H9 (cell line): ENCODE measurements around the gene KIF18A. TPM values are rescaled to one million over a fixed set of nuclear protein-coding genes. Genes with fewer than 3 reads are reported as not detected.

Source experiments
- DNase-seq: peaks from one replicate; pipeline ENCODE4 v3.0.0-alpha.2; 2017
- H2AFZ ChIP-seq: one replicate; pipeline ENCODE4 v1.6.1; 2013; ENCODE audit warnings: mild to moderate bottlenecking, low read length, control low read depth, moderate library complexity
- H2AK5ac ChIP-seq: 2 replicates; pipeline ENCODE4 v1.6.1; 2013; ENCODE audit warnings: low read length, control low read depth, mixed read lengths; ENCODE audit not compliant: insufficient read length
- H2BK120ac ChIP-seq: one replicate; pipeline ENCODE4 v1.6.1; 2013; ENCODE audit warnings: low read depth, mild to moderate bottlenecking, low read length, control low read depth, inconsistent platforms; ENCODE audit not compliant: poor library complexity, severe bottlenecking
- H2BK12ac ChIP-seq: 2 replicates; pipeline ENCODE4 v1.6.1; 2013; ENCODE audit warnings: low read length, control low read depth, mixed read lengths, low read depth; ENCODE audit not compliant: insufficient read length
- H2BK15ac ChIP-seq: 2 replicates; pipeline ENCODE4 v1.6.1; 2013; ENCODE audit warnings: low read depth, low read length, control low read depth
- H2BK20ac ChIP-seq: one replicate; pipeline ENCODE4 v1.6.1; 2013; ENCODE audit warnings: low read depth, mild to moderate bottlenecking, low read length, control low read depth, inconsistent platforms; ENCODE audit not compliant: poor library complexity, severe bottlenecking
- H2BK5ac ChIP-seq: 2 replicates; pipeline ENCODE4 v1.6.1; 2013; ENCODE audit warnings: low read length, control low read depth, mixed read lengths; ENCODE audit not compliant: insufficient read length
- H3K14ac ChIP-seq: 2 replicates; pipeline ENCODE4 v1.6.1; 2013; ENCODE audit warnings: low read length, control low read depth; ENCODE audit not compliant: insufficient read depth
- H3K18ac ChIP-seq: 2 replicates; pipeline ENCODE4 v1.6.1; 2013; ENCODE audit warnings: low read depth, mild to moderate bottlenecking, mixed read lengths, low read length, control low read depth; ENCODE audit not compliant: insufficient read length
- H3K23ac ChIP-seq: 2 replicates; pipeline ENCODE4 v1.6.1; 2013; ENCODE audit warnings: low read length, control low read depth, mixed read lengths, low read depth; ENCODE audit not compliant: insufficient read length
- H3K23me2 ChIP-seq: 2 replicates; pipeline ENCODE4 v1.6.1; 2013; ENCODE audit warnings: low read depth, mild to moderate bottlenecking, mixed read lengths, low read length, control low read depth; ENCODE audit not compliant: insufficient read length, poor library complexity, severe bottlenecking
- H3K27ac ChIP-seq: 2 replicates; pipeline ENCODE4 v1.5.1; 2013; ENCODE audit warnings: low read length, control low read depth, mixed read lengths, low read depth; ENCODE audit not compliant: insufficient read length
- H3K27me3 ChIP-seq: 2 replicates; pipeline ENCODE4 v1.6.1; 2013; ENCODE audit warnings: low read length, control low read depth, inconsistent platforms; ENCODE audit not compliant: insufficient read depth
- H3K4ac ChIP-seq: 2 replicates; pipeline ENCODE4 v1.6.1; 2013; ENCODE audit warnings: low read depth, mild to moderate bottlenecking, control low read depth, inconsistent platforms, low read length, moderate library complexity
- H3K4me1 ChIP-seq: 2 replicates; pipeline ENCODE4 v1.6.1; 2013; ENCODE audit warnings: low read length, control low read depth, inconsistent platforms; ENCODE audit not compliant: insufficient read depth
- H3K4me2 ChIP-seq: 2 replicates; pipeline ENCODE4 v1.6.1; 2013; ENCODE audit warnings: low read length, control low read depth, mixed read lengths; ENCODE audit not compliant: insufficient read length, insufficient read depth
- H3K56ac ChIP-seq: 2 replicates; pipeline ENCODE4 v1.6.1; 2013; ENCODE audit warnings: low read depth, mild to moderate bottlenecking, mixed read lengths, low read length, control low read depth; ENCODE audit not compliant: insufficient read length
- H3K79me1 ChIP-seq: 2 replicates; pipeline ENCODE4 v1.6.1; 2013; ENCODE audit warnings: low read depth, mild to moderate bottlenecking, moderate library complexity, low read length, control low read depth, inconsistent platforms; ENCODE audit not compliant: insufficient read depth, poor library complexity, severe bottlenecking
- H3K79me2 ChIP-seq: 2 replicates; pipeline ENCODE4 v1.6.1; 2013; ENCODE audit warnings: low read length, control low read depth, inconsistent platforms; ENCODE audit not compliant: insufficient read depth
- H3K9ac ChIP-seq: 2 replicates; pipeline ENCODE4 v1.6.1; 2013; ENCODE audit warnings: low read length, control low read depth, mixed read lengths; ENCODE audit not compliant: insufficient read length; ENCODE audit errors: extremely low read depth
- H3K9me3 ChIP-seq: one replicate; pipeline ENCODE4 v1.6.1; 2013; ENCODE audit warnings: low read depth, low read length, inconsistent platforms; ENCODE audit not compliant: control insufficient read depth
- H3T11ph ChIP-seq: one replicate; pipeline ENCODE4 v1.6.1; 2013; ENCODE audit warnings: mild to moderate bottlenecking, low read length, control low read depth, inconsistent platforms
- H4K20me1 ChIP-seq: one replicate; pipeline ENCODE4 v1.6.1; 2013; ENCODE audit not compliant: control insufficient read depth, insufficient read length, insufficient read depth
- H4K5ac ChIP-seq: 2 replicates; pipeline ENCODE4 v1.6.1; 2013; ENCODE audit warnings: low read depth, mild to moderate bottlenecking, mixed read lengths, low read length, control low read depth; ENCODE audit not compliant: insufficient read length
- H4K8ac ChIP-seq: replicated peaks from 2 replicates; pipeline ENCODE4 v1.6.1; 2013; ENCODE audit warnings: low read length, control low read depth, mixed read lengths, low read depth; ENCODE audit not compliant: insufficient read length
- H4K91ac ChIP-seq: 2 replicates; pipeline ENCODE4 v1.6.1; 2013; ENCODE audit warnings: low read depth, mild to moderate bottlenecking, moderate library complexity, mixed read lengths, low read length, control low read depth; ENCODE audit not compliant: insufficient read length
- H3K27ac Mint-ChIP-seq, 3 experiments: 2 replicates in 2 of 3; 3 replicates in 1 of 3; pipeline ENCODE4 v1.8.0; 2020 to 2021; ENCODE audit warnings: mixed read lengths in 3 of 3, mild to moderate bottlenecking in 1 of 3, moderate library complexity in 1 of 3
- H3K27me3 Mint-ChIP-seq: 2 replicates; pipeline ENCODE4 v1.8.0; 2021; ENCODE audit warnings: low read depth, mild to moderate bottlenecking, moderate library complexity, mixed read lengths
- H3K36me3 Mint-ChIP-seq, 3 experiments: 2 replicates in 2 of 3; 3 replicates in 1 of 3; pipeline ENCODE4 v1.8.0; 2020 to 2021; ENCODE audit warnings: low read depth in 3 of 3, mixed read lengths in 3 of 3; ENCODE audit not compliant: insufficient read depth in 1 of 3
- H3K4me1 Mint-ChIP-seq, 2 experiments: 2 replicates each; pipeline ENCODE4 v1.8.0; 2020; ENCODE audit warnings: mixed read lengths in 2 of 2
- H3K4me3 Mint-ChIP-seq, 2 experiments: 2 replicates in 1 of 2; 3 replicates in 1 of 2; pipeline ENCODE4 v1.8.0; 2020 to 2021; ENCODE audit warnings: mild to moderate bottlenecking in 2 of 2, mixed read lengths in 2 of 2, moderate library complexity in 1 of 2
- H3K9me3 Mint-ChIP-seq, 2 experiments: 2 replicates in 1 of 2; 3 replicates in 1 of 2; pipeline ENCODE4 v1.8.0; 2020; ENCODE audit warnings: mild to moderate bottlenecking in 2 of 2, mixed read lengths in 2 of 2, moderate library complexity in 1 of 2
- WGBS: extraction: QIAGEN DNeasy Blood & Tissue Kit; methylation state at CpG from one replicate; pipeline ENCODE4 v1.1.7; 2013; ENCODE audit warnings: missing lambda C conversion rate, low lambda C conversion rate, mixed read lengths; ENCODE audit not compliant: insufficient read length; ENCODE audit errors: extremely low coverage; 5-methylcytosine and 5-hydroxymethylcytosine counted together
- total RNA-seq: library from RNA; stranded (reverse); gene quantifications from 2 replicates; pipeline ENCODE4 v1.2.1, GENCODE V29; 2021
- TF ChIP-seq, protein P1 (sequence below): fragments of 200-600 bp; sonication (generic); conservative IDR thresholded peaks from 3 replicates; pipeline ENCODE4 v1.8.0; 2021; ENCODE audit warnings: antibody characterized with exemption, mild to moderate bottlenecking

Gene KIF18A
- total RNA-seq, 1 experiment from 2014 or later = 25.9 TPM

DNA sequence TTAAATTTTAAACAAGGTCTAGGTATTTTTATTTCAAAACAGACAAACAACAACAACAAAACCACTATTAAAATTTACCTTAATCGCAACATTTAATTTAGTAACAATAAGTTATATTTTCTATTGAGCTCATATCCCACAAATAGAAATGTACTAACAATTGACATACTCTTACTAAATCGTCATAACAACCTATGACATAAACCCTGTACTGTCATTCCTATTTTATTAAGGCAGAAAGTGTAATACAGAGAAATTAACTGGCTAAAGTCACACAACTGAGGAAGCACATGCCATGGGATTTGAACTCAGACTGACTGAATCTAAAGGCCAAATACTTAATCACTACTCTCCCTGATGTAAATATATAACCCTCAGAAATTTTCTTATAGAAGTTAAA, 3.0 kb downstream of the KIF18A start:
- Mint-ChIP-seq H3K27me3 (no peaks in the 10 kb centered on the region), H3K9me3 (no peaks in the 10 kb centered on the region), H3K36me3 (no peaks in the 10 kb centered on the region), H3K4me3 (no peak overlapping the region), H3K27ac (no peak overlapping the region), H3K4me1 (peaks cover 34 to 39% of the 10 kb centered on the region in 2 experiments)
- no peak overlapping the region for H3K27ac ChIP-seq
- H2BK15ac ChIP-seq = no peak overlapping the region
- peaks cover 5% of the 10 kb centered on the region for H3K79me1 ChIP-seq
- no peaks in the 10 kb centered on the region for H3K4me1 ChIP-seq
- 100% methylated on average over 1 of the region's 2 CpGs for WGBS
- H2BK120ac ChIP-seq = no peak overlapping the region
- H3K23me2 ChIP-seq = peaks cover 3% of the 10 kb centered on the region
- no peak overlapping the region for H3K23ac ChIP-seq
- no peak overlapping the region for H3K14ac ChIP-seq
- H3K4ac ChIP-seq = no peak overlapping the region
- H3K79me2 ChIP-seq = peaks cover 4% of the 10 kb centered on the region; the same call in 1 of the 2 replicates
- no peak overlapping the region for H2AFZ ChIP-seq
- no peak overlapping the region for H3K56ac ChIP-seq
- TF ChIP-seq, protein P1, sequence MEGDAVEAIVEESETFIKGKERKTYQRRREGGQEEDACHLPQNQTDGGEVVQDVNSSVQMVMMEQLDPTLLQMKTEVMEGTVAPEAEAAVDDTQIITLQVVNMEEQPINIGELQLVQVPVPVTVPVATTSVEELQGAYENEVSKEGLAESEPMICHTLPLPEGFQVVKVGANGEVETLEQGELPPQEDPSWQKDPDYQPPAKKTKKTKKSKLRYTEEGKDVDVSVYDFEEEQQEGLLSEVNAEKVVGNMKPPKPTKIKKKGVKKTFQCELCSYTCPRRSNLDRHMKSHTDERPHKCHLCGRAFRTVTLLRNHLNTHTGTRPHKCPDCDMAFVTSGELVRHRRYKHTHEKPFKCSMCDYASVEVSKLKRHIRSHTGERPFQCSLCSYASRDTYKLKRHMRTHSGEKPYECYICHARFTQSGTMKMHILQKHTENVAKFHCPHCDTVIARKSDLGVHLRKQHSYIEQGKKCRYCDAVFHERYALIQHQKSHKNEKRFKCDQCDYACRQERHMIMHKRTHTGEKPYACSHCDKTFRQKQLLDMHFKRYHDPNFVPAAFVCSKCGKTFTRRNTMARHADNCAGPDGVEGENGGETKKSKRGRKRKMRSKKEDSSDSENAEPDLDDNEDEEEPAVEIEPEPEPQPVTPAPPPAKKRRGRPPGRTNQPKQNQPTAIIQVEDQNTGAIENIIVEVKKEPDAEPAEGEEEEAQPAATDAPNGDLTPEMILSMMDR = no peak
- no peak overlapping the region for H2BK20ac ChIP-seq
- no peak overlapping the region for H3T11ph ChIP-seq
- H3K9me3 ChIP-seq = no peaks in the 10 kb centered on the region
- no peaks in the 10 kb centered on the region for H3K27me3 ChIP-seq
- H4K5ac ChIP-seq = no peak overlapping the region
- H4K8ac ChIP-seq = no peak overlapping the region
- no peak overlapping the region for H4K91ac ChIP-seq
- no peak overlapping the region for H3K18ac ChIP-seq
- H2BK12ac ChIP-seq = no peak overlapping the region
- no peak overlapping the region for H2AK5ac ChIP-seq
- no peak for DNase-seq
- no peaks in the 10 kb centered on the region for H4K20me1 ChIP-seq
- no peak overlapping the region for H3K4me2 ChIP-seq
- no peak overlapping the region for H2BK5ac ChIP-seq
- H3K9ac ChIP-seq = no peak overlapping the region
